ENCODE data around the gene TPCN2. TPM values are rescaled to one million over a fixed set of nuclear protein-coding genes. Genes with fewer than 3 reads are reported as not detected.
"Not testable (repeated sequence)": the region's sequence is repeated elsewhere in the genome, so short reads cannot be mapped to it uniquely, and the experiment has no call there.

Gene TPCN2
- polyA plus RNA-seq, 3 donors = 5.7 to 16.4 (median 8.8) TPM

- 64 to 80% (median 65%) methylated on average over 26 of the region's 26 CpGs for WGBS, 3 donors
- no peak overlapping the region for H3K27ac ChIP-seq (ENCODE audit: low read depth, low read length)
These were observed 78.5 kb downstream of the TPCN2 start for GRCh38 chr11:69127081-69127850.

GRCh38 chr11:69127884-69128283, 79.2 kb downstream of the TPCN2 start:
- no peak overlapping the region for H3K27ac ChIP-seq (ENCODE audit: low read depth, low read length)
- WGBS, 3 donors = 83 to 100% (median 99%) methylated on average over 1 of the region's 1 CpG

- WGBS, 3 donors = 92 to 95% (median 95%) methylated on average over 2 of the region's 2 CpGs
- H3K27ac ChIP-seq (ENCODE audit: low read depth, low read length) = no peak overlapping the region
These were observed 80.3 kb downstream of the TPCN2 start for GRCh38 chr11:69129053-69129452.

- H3K27ac ChIP-seq (ENCODE audit: low read depth, low read length) = no peak overlapping the region
- WGBS, 3 donors = 97 to 98% (median 98%) methylated on average over 7 of the region's 7 CpGs
These were observed 80.9 kb downstream of the TPCN2 start for GRCh38 chr11:69129647-69130046.

- 51 to 72% (median 53%) methylated on average over 9 of the region's 9 CpGs for WGBS, 3 donors
- H3K27ac ChIP-seq (ENCODE audit: low read depth, low read length) = no peak overlapping the region
These were observed 81.9 kb downstream of the TPCN2 start for GRCh38 chr11:69130654-69131053.

GRCh38 chr11:69131121-69131566, 82.4 kb downstream of the TPCN2 start:
- 72 to 87% (median 81%) methylated on average over 10 to 11 of the region's 11 CpGs for WGBS, 3 donors

GRCh38 chr11:69131644-69132300, 83.0 kb downstream of the TPCN2 start:
- H3K27ac ChIP-seq (ENCODE audit: low read depth, low read length) = no peak overlapping the region
- 45 to 69% (median 66%) methylated on average over 15 of the region's 15 CpGs for WGBS, 3 donors

More at GRCh38 chr11:69131121-69131566, 82.4 kb downstream of the TPCN2 start:
- H3K27ac ChIP-seq (ENCODE audit: low read depth, low read length) = no peak overlapping the region

- no peak overlapping the region for H3K27ac ChIP-seq (ENCODE audit: low read depth, low read length)
- WGBS, 3 donors = 89 to 91% (median 90%) methylated on average over 7 of the region's 7 CpGs
These were observed 83.6 kb downstream of the TPCN2 start for GRCh38 chr11:69132301-69132670.

- WGBS, 3 donors = 93 to 97% (median 95%) methylated on average over 4 of the region's 4 CpGs
- H3K27ac ChIP-seq (ENCODE audit: low read depth, low read length) = no peak overlapping the region
These were observed 84.5 kb downstream of the TPCN2 start for GRCh38 chr11:69133251-69133650.

- WGBS, 3 donors = 71 to 98% (median 80%) methylated on average over 1 to 2 of the region's 2 CpGs
- H3K27ac ChIP-seq (ENCODE audit: low read depth, low read length) = not testable (repeated sequence)
These were observed 85.5 kb downstream of the TPCN2 start for GRCh38 chr11:69134182-69134581.

- WGBS, 3 donors = 38 to 93% (median 88%) methylated on average over 8 of the region's 8 CpGs
- no peak overlapping the region for H3K27ac ChIP-seq (ENCODE audit: low read depth, low read length)
These were observed 86.2 kb downstream of the TPCN2 start for GRCh38 chr11:69134957-69135356.

GRCh38 chr11:69135420-69136363, 87.0 kb downstream of the TPCN2 start:
- WGBS, 3 donors = 88% methylated on average over 14 of the region's 14 CpGs
- no peak overlapping the region for H3K27ac ChIP-seq (ENCODE audit: low read depth, low read length)

GRCh38 chr11:69136471-69136870, 87.7 kb downstream of the TPCN2 start:
- no peak overlapping the region for H3K27ac ChIP-seq (ENCODE audit: low read depth, low read length)
- WGBS, 3 donors = 90 to 98% (median 97%) methylated on average over 9 of the region's 9 CpGs

- 84 to 89% (median 88%) methylated on average over 8 of the region's 8 CpGs for WGBS, 3 donors
- H3K27ac ChIP-seq (ENCODE audit: low read depth, low read length) = no peak overlapping the region
These were observed 88.6 kb downstream of the TPCN2 start for GRCh38 chr11:69137151-69137844.

GRCh38 chr11:69138265-69138664, 89.5 kb downstream of the TPCN2 start:
- WGBS, 3 donors = 62 to 72% (median 64%) methylated on average over 3 of the region's 3 CpGs
- H3K27ac ChIP-seq (ENCODE audit: low read depth, low read length) = no peak overlapping the region

GRCh38 chr11:69140161-69140560, 91.4 kb downstream of the TPCN2 start:
- not testable (repeated sequence) for H3K27ac ChIP-seq (ENCODE audit: low read depth, low read length)
- 98% methylated on average over 7 of the region's 7 CpGs for WGBS, 3 donors

GRCh38 chr11:69140635-69141034, 91.9 kb downstream of the TPCN2 start:
- WGBS, 3 donors = 93 to 97% (median 93%) methylated on average over 5 of the region's 5 CpGs

GRCh38 chr11:69141742-69142141, 93.0 kb downstream of the TPCN2 start:
- 45 to 61% (median 53%) methylated on average over 8 of the region's 8 CpGs for WGBS, 3 donors
- no peak overlapping the region for H3K27ac ChIP-seq (ENCODE audit: low read depth, low read length)

More at GRCh38 chr11:69140635-69141034, 91.9 kb downstream of the TPCN2 start:
- no peak overlapping the region for H3K27ac ChIP-seq (ENCODE audit: low read depth, low read length)

All from adipose tissue (tissue), 3 donors.